H9 (cell line): Measurements from ENCODE around the gene MICU2. TPM values are rescaled to one million over a fixed set of nuclear protein-coding genes. Genes with fewer than 3 reads are reported as not detected.

Source experiments
- DNase-seq: peaks from one replicate; pipeline ENCODE4 v3.0.0-alpha.2; 2017
- H2AFZ ChIP-seq: one replicate; pipeline ENCODE4 v1.6.1; 2013; ENCODE audit warnings: mild to moderate bottlenecking, low read length, control low read depth, moderate library complexity
- H2AK5ac ChIP-seq: 2 replicates; pipeline ENCODE4 v1.6.1; 2013; ENCODE audit warnings: low read length, control low read depth, mixed read lengths; ENCODE audit not compliant: insufficient read length
- H2BK120ac ChIP-seq: one replicate; pipeline ENCODE4 v1.6.1; 2013; ENCODE audit warnings: low read depth, mild to moderate bottlenecking, low read length, control low read depth, inconsistent platforms; ENCODE audit not compliant: poor library complexity, severe bottlenecking
- H2BK12ac ChIP-seq: 2 replicates; pipeline ENCODE4 v1.6.1; 2013; ENCODE audit warnings: low read length, control low read depth, mixed read lengths, low read depth; ENCODE audit not compliant: insufficient read length
- H2BK15ac ChIP-seq: 2 replicates; pipeline ENCODE4 v1.6.1; 2013; ENCODE audit warnings: low read depth, low read length, control low read depth
- H2BK20ac ChIP-seq: one replicate; pipeline ENCODE4 v1.6.1; 2013; ENCODE audit warnings: low read depth, mild to moderate bottlenecking, low read length, control low read depth, inconsistent platforms; ENCODE audit not compliant: poor library complexity, severe bottlenecking
- H2BK5ac ChIP-seq: 2 replicates; pipeline ENCODE4 v1.6.1; 2013; ENCODE audit warnings: low read length, control low read depth, mixed read lengths; ENCODE audit not compliant: insufficient read length
- H3K14ac ChIP-seq: 2 replicates; pipeline ENCODE4 v1.6.1; 2013; ENCODE audit warnings: low read length, control low read depth; ENCODE audit not compliant: insufficient read depth
- H3K18ac ChIP-seq: 2 replicates; pipeline ENCODE4 v1.6.1; 2013; ENCODE audit warnings: low read depth, mild to moderate bottlenecking, mixed read lengths, low read length, control low read depth; ENCODE audit not compliant: insufficient read length
- H3K23ac ChIP-seq: 2 replicates; pipeline ENCODE4 v1.6.1; 2013; ENCODE audit warnings: low read length, control low read depth, mixed read lengths, low read depth; ENCODE audit not compliant: insufficient read length
- H3K23me2 ChIP-seq: 2 replicates; pipeline ENCODE4 v1.6.1; 2013; ENCODE audit warnings: low read depth, mild to moderate bottlenecking, mixed read lengths, low read length, control low read depth; ENCODE audit not compliant: insufficient read length, poor library complexity, severe bottlenecking
- H3K27ac ChIP-seq: 2 replicates; pipeline ENCODE4 v1.5.1; 2013; ENCODE audit warnings: low read length, control low read depth, mixed read lengths, low read depth; ENCODE audit not compliant: insufficient read length
- H3K27me3 ChIP-seq: 2 replicates; pipeline ENCODE4 v1.6.1; 2013; ENCODE audit warnings: low read length, control low read depth, inconsistent platforms; ENCODE audit not compliant: insufficient read depth
- H3K4ac ChIP-seq: 2 replicates; pipeline ENCODE4 v1.6.1; 2013; ENCODE audit warnings: low read depth, mild to moderate bottlenecking, control low read depth, inconsistent platforms, low read length, moderate library complexity
- H3K4me1 ChIP-seq: 2 replicates; pipeline ENCODE4 v1.6.1; 2013; ENCODE audit warnings: low read length, control low read depth, inconsistent platforms; ENCODE audit not compliant: insufficient read depth
- H3K4me2 ChIP-seq: 2 replicates; pipeline ENCODE4 v1.6.1; 2013; ENCODE audit warnings: low read length, control low read depth, mixed read lengths; ENCODE audit not compliant: insufficient read length, insufficient read depth
- H3K56ac ChIP-seq: 2 replicates; pipeline ENCODE4 v1.6.1; 2013; ENCODE audit warnings: low read depth, mild to moderate bottlenecking, mixed read lengths, low read length, control low read depth; ENCODE audit not compliant: insufficient read length
- H3K79me1 ChIP-seq: 2 replicates; pipeline ENCODE4 v1.6.1; 2013; ENCODE audit warnings: low read depth, mild to moderate bottlenecking, moderate library complexity, low read length, control low read depth, inconsistent platforms; ENCODE audit not compliant: insufficient read depth, poor library complexity, severe bottlenecking
- H3K79me2 ChIP-seq: 2 replicates; pipeline ENCODE4 v1.6.1; 2013; ENCODE audit warnings: low read length, control low read depth, inconsistent platforms; ENCODE audit not compliant: insufficient read depth
- H3K9ac ChIP-seq: 2 replicates; pipeline ENCODE4 v1.6.1; 2013; ENCODE audit warnings: low read length, control low read depth, mixed read lengths; ENCODE audit not compliant: insufficient read length; ENCODE audit errors: extremely low read depth
- H3K9me3 ChIP-seq: one replicate; pipeline ENCODE4 v1.6.1; 2013; ENCODE audit warnings: low read depth, low read length, inconsistent platforms; ENCODE audit not compliant: control insufficient read depth
- H3T11ph ChIP-seq: one replicate; pipeline ENCODE4 v1.6.1; 2013; ENCODE audit warnings: mild to moderate bottlenecking, low read length, control low read depth, inconsistent platforms
- H4K20me1 ChIP-seq: one replicate; pipeline ENCODE4 v1.6.1; 2013; ENCODE audit not compliant: control insufficient read depth, insufficient read length, insufficient read depth
- H4K5ac ChIP-seq: 2 replicates; pipeline ENCODE4 v1.6.1; 2013; ENCODE audit warnings: low read depth, mild to moderate bottlenecking, mixed read lengths, low read length, control low read depth; ENCODE audit not compliant: insufficient read length
- H4K8ac ChIP-seq: replicated peaks from 2 replicates; pipeline ENCODE4 v1.6.1; 2013; ENCODE audit warnings: low read length, control low read depth, mixed read lengths, low read depth; ENCODE audit not compliant: insufficient read length
- H4K91ac ChIP-seq: 2 replicates; pipeline ENCODE4 v1.6.1; 2013; ENCODE audit warnings: low read depth, mild to moderate bottlenecking, moderate library complexity, mixed read lengths, low read length, control low read depth; ENCODE audit not compliant: insufficient read length
- H3K27ac Mint-ChIP-seq, 3 experiments: 2 replicates in 2 of 3; 3 replicates in 1 of 3; pipeline ENCODE4 v1.8.0; 2020 to 2021; ENCODE audit warnings: mixed read lengths in 3 of 3, mild to moderate bottlenecking in 1 of 3, moderate library complexity in 1 of 3
- H3K27me3 Mint-ChIP-seq: 2 replicates; pipeline ENCODE4 v1.8.0; 2021; ENCODE audit warnings: low read depth, mild to moderate bottlenecking, moderate library complexity, mixed read lengths
- H3K36me3 Mint-ChIP-seq, 3 experiments: 2 replicates in 2 of 3; 3 replicates in 1 of 3; pipeline ENCODE4 v1.8.0; 2020 to 2021; ENCODE audit warnings: low read depth in 3 of 3, mixed read lengths in 3 of 3; ENCODE audit not compliant: insufficient read depth in 1 of 3
- H3K4me1 Mint-ChIP-seq, 2 experiments: 2 replicates each; pipeline ENCODE4 v1.8.0; 2020; ENCODE audit warnings: mixed read lengths in 2 of 2
- H3K4me3 Mint-ChIP-seq, 2 experiments: 2 replicates in 1 of 2; 3 replicates in 1 of 2; pipeline ENCODE4 v1.8.0; 2020 to 2021; ENCODE audit warnings: mild to moderate bottlenecking in 2 of 2, mixed read lengths in 2 of 2, moderate library complexity in 1 of 2
- H3K9me3 Mint-ChIP-seq, 2 experiments: 2 replicates in 1 of 2; 3 replicates in 1 of 2; pipeline ENCODE4 v1.8.0; 2020; ENCODE audit warnings: mild to moderate bottlenecking in 2 of 2, mixed read lengths in 2 of 2, moderate library complexity in 1 of 2
- WGBS: extraction: QIAGEN DNeasy Blood & Tissue Kit; methylation state at CpG from one replicate; pipeline ENCODE4 v1.1.7; 2013; ENCODE audit warnings: missing lambda C conversion rate, low lambda C conversion rate, mixed read lengths; ENCODE audit not compliant: insufficient read length; ENCODE audit errors: extremely low coverage; 5-methylcytosine and 5-hydroxymethylcytosine counted together
- total RNA-seq: library from RNA; stranded (reverse); gene quantifications from 2 replicates; pipeline ENCODE4 v1.2.1, GENCODE V29; 2021
- TF ChIP-seq, protein P1 (sequence below): fragments of 200-600 bp; sonication (generic); conservative IDR thresholded peaks from 3 replicates; pipeline ENCODE4 v1.8.0; 2021; ENCODE audit warnings: antibody characterized with exemption, mild to moderate bottlenecking

Gene MICU2
- total RNA-seq, 1 experiment from 2014 or later: 38.4 TPM

- Mint-ChIP-seq H3K4me3 (no peak overlapping the region), H3K4me1 (peaks cover 5 to 8% of the 10 kb centered on the region in 2 experiments), H3K27ac (no peak overlapping the region), H3K36me3 (peaks cover 9 to 19% (median 12%) of the 10 kb centered on the region in 3 experiments; a peak in 6 of 7 replicates), H3K27me3 (no peaks in the 10 kb centered on the region), H3K9me3 (no peaks in the 10 kb centered on the region)
- Histone ChIP-seq H3K14ac (no peak overlapping the region), H3K9ac (no peak overlapping the region), H3K4ac (no peak overlapping the region), H3K4me2 (no peak overlapping the region), H4K5ac (no peak overlapping the region), H3K79me2 (no peaks in the 10 kb centered on the region), H3T11ph (no peak overlapping the region), H2BK12ac (no peak overlapping the region), H3K18ac (no peak overlapping the region), H4K8ac (no peak overlapping the region), H2AFZ (no peak overlapping the region), H2BK120ac (no peak overlapping the region), H3K27ac (no peak overlapping the region), H4K20me1 (no peaks in the 10 kb centered on the region), H2BK5ac (no peak overlapping the region), H3K23ac (no peak overlapping the region), H3K79me1 (no peaks in the 10 kb centered on the region), H2AK5ac (no peak overlapping the region), H3K27me3 (no peaks in the 10 kb centered on the region), H3K9me3 (no peaks in the 10 kb centered on the region), H3K23me2 (no peaks in the 10 kb centered on the region), H2BK15ac (no peak overlapping the region), H3K4me1 (no peaks in the 10 kb centered on the region), H4K91ac (no peak overlapping the region), H2BK20ac (no peak overlapping the region), H3K56ac (no peak overlapping the region)
- TF ChIP-seq, protein P1, sequence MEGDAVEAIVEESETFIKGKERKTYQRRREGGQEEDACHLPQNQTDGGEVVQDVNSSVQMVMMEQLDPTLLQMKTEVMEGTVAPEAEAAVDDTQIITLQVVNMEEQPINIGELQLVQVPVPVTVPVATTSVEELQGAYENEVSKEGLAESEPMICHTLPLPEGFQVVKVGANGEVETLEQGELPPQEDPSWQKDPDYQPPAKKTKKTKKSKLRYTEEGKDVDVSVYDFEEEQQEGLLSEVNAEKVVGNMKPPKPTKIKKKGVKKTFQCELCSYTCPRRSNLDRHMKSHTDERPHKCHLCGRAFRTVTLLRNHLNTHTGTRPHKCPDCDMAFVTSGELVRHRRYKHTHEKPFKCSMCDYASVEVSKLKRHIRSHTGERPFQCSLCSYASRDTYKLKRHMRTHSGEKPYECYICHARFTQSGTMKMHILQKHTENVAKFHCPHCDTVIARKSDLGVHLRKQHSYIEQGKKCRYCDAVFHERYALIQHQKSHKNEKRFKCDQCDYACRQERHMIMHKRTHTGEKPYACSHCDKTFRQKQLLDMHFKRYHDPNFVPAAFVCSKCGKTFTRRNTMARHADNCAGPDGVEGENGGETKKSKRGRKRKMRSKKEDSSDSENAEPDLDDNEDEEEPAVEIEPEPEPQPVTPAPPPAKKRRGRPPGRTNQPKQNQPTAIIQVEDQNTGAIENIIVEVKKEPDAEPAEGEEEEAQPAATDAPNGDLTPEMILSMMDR: no peak
- no CpG with 5 or more reads among the region's 5 CpGs for WGBS
- no peak for DNase-seq
Observed at GRCh38 chr13:21568854-21569253, 35.1 kb downstream of the MICU2 start.
